KBM-7 (cell line): ENCODE results near the gene RCOR1.
"Not testable (repeated sequence)": the region's sequence is repeated elsewhere in the genome, so short reads cannot be mapped to it uniquely, and the experiment has no call there.

Source experiments
- DNase-seq: peaks from one replicate; pipeline ENCODE4 v3.0.0-alpha.2; 2015
- in situ Hi-C: fragments of 300-500 bp; cut with MboI; formaldehyde crosslinking; loops from 2 replicates; pipeline ENCODE4 v1.14.3; 2020; ENCODE audit warnings: low sequenced_read_pairs, low pct_unique_long_range_greater_than_20kb, mixed read lengths

The RCOR1 gene

GRCh38 chr14:102591944-102592762 lies at the start of gene RCOR1:
TSS of gene RCOR1 (plus strand) at chr14:102592649. CDS start at chr14:102592887, 238 bp downstream.
- in situ Hi-C loops: no loop called here
- DNase-seq: peak; percentile 90

- in situ Hi-C loops: no loop called here
- no peak for DNase-seq
These were observed 48.3 kb upstream of the RCOR1 start for GRCh38 chr14:102544046-102544746.

- DNase-seq: no peak
- in situ Hi-C loops: no loop called here
These were observed 47.5 kb upstream of the RCOR1 start for GRCh38 chr14:102544747-102545460.

- in situ Hi-C loops: no loop called here
- DNase-seq: no peak
These were observed 46.8 kb upstream of the RCOR1 start for GRCh38 chr14:102545461-102546265.

GRCh38 chr14:102548616-102549240 lies 43.7 kb upstream of the RCOR1 start:
- no peak for DNase-seq
- in situ Hi-C loops: no loop called here

GRCh38 chr14:102550927-102551401 lies 41.5 kb upstream of the RCOR1 start:
- in situ Hi-C loops, DNase-seq: not testable (repeated sequence)

GRCh38 chr14:102551995-102552705 lies 40.3 kb upstream of the RCOR1 start:
- no peak for DNase-seq

GRCh38 chr14:102554821-102555819 lies 37.3 kb upstream of the RCOR1 start:
- in situ Hi-C loops: no loop called here
- no peak for DNase-seq

More at GRCh38 chr14:102551995-102552705, 40.3 kb upstream of the RCOR1 start:
- in situ Hi-C loops: no loop called here

GRCh38 chr14:102556098-102556677 lies 36.3 kb upstream of the RCOR1 start:
- DNase-seq: no peak

GRCh38 chr14:102557434-102558226 lies 34.8 kb upstream of the RCOR1 start:
- no peak for DNase-seq
- in situ Hi-C loops: no loop called here

More at GRCh38 chr14:102556098-102556677, 36.3 kb upstream of the RCOR1 start:
- in situ Hi-C loops: no loop called here

GRCh38 chr14:102558556-102558955 lies 33.9 kb upstream of the RCOR1 start:
- no peak for DNase-seq
- in situ Hi-C loops: no loop called here

- no peak for DNase-seq
- in situ Hi-C loops: no loop called here
These were observed 31.8 kb upstream of the RCOR1 start for GRCh38 chr14:102560458-102561261.

GRCh38 chr14:102565331-102565887 lies 27.0 kb upstream of the RCOR1 start:
- DNase-seq: peak; percentile 85
- in situ Hi-C loops: no loop called here

- in situ Hi-C loops: no loop called here
These were observed 26.5 kb upstream of the RCOR1 start for GRCh38 chr14:102565959-102566358.

More at GRCh38 chr14:102565959-102566358, 26.5 kb upstream of the RCOR1 start:
- no peak for DNase-seq
